Kidney (tissue), 14 donors: ENCODE results near the gene CEP250. TPM values are rescaled to one million over a fixed set of nuclear protein-coding genes. Genes with fewer than 3 reads are reported as not detected.

ENCODE experiments used
- DNase-seq, 5 donors: peaks; one replicate each; pipeline ENCODE4 v3.0.0-alpha.2; 2013 to 2020
- FAIRE-seq: peaks from 2 replicates; lab custom pipeline; 2012; peaks lifted over from hg19 to GRCh38; lab: Jason Lieb, UNC
- H3K27ac ChIP-seq, 2 donors: one replicate each; pipeline ENCODE4 v1.7.0; 2013; ENCODE audit warnings: low read depth in 2 of 2, low read length in 2 of 2, inconsistent platforms in 1 of 2
- H3K27me3 ChIP-seq: one replicate; pipeline ENCODE4 v1.7.1; 2013; ENCODE audit warnings: low read length, inconsistent platforms; ENCODE audit not compliant: control insufficient read depth, insufficient read depth
- H3K36me3 ChIP-seq, 3 donors: one replicate each; pipeline versions ENCODE4 v1.7.0 to v1.7.1; 2013; ENCODE audit warnings: low read length in 3 of 3, control low read depth in 1 of 3, inconsistent platforms in 1 of 3; ENCODE audit not compliant: insufficient read depth in 3 of 3, control insufficient read depth in 2 of 3
- H3K4me1 ChIP-seq, 3 donors: one replicate each; pipeline versions ENCODE4 v1.7.0 to v1.7.1; 2013; ENCODE audit warnings: low read length in 3 of 3, inconsistent platforms in 1 of 3, low read depth in 1 of 3; ENCODE audit not compliant: control insufficient read depth in 2 of 3, insufficient read depth in 2 of 3
- H3K4me3 ChIP-seq, 3 donors: one replicate each; pipeline versions ENCODE4 v1.7.0 to v1.8.1; 2013; ENCODE audit warnings: low read length in 3 of 3, control low read depth in 1 of 3, inconsistent platforms in 1 of 3
- H3K9ac ChIP-seq, 3 donors: one replicate each; pipeline versions ENCODE4 v1.7.0 to v1.7.1; 2013; ENCODE audit warnings: low read length in 3 of 3, control low read depth in 1 of 3, inconsistent platforms in 1 of 3
- H3K9me3 ChIP-seq, 3 donors: one replicate each; pipeline versions ENCODE4 v1.7.0 to v1.7.1; 2013; ENCODE audit warnings: low read length in 3 of 3, control low read depth in 1 of 3, inconsistent platforms in 1 of 3; ENCODE audit not compliant: control insufficient read depth in 2 of 3, insufficient read depth in 1 of 3
- intact Hi-C: fragments of 100-400 bp; cut with DNase I; formaldehyde crosslinking; loops from one replicate; pipeline ENCODE4 v1.11.1; 2022
- polyA plus RNA-seq: library from polyadenylated mRNA; stranded (reverse); fragments of 350-450 nt; fragmentation: Illumina TruSeq; extraction: RNeasy Lipid Tissue Mini Kit (QIAGEN cat#74804); gene quantifications from one replicate; pipeline ENCODE4 v1.2.3, GENCODE V29; 2014; ENCODE audit warnings: low read depth, low replicate concordance; ENCODE audit not compliant: insufficient read depth
- total RNA-seq: library from RNA; stranded (reverse); fragmentation: NEBNext Ultra II Directional; extraction: Animal tissue kit (Norgen Biotek cat#: 25700); gene quantifications from one replicate; pipeline ENCODE4 v1.2.1, GENCODE V29; 2021
- TF ChIP-seq, protein P1 (sequence below): IDR thresholded peaks from 3 replicates; pipeline ENCODE4 v1.5.1; 2012; ENCODE audit warnings: mild to moderate bottlenecking, moderate library complexity, borderline replicate concordance; ENCODE audit not compliant: insufficient read depth; ENCODE audit errors: extremely low read depth
- donor health status: control.
- donor health status: control.
- donor health status: control.
- donor health status: control.
- donor health status: control.
- donor health status: DM: yes; HTN: yes; CAD: no.
- donor health status: Normal renal cell carcinoma (clear cell type).

CEP250 gene
- total and polyA plus RNA-seq, 2 donors from 2014 or later = 4.9 to 25.2 TPM

DNA sequence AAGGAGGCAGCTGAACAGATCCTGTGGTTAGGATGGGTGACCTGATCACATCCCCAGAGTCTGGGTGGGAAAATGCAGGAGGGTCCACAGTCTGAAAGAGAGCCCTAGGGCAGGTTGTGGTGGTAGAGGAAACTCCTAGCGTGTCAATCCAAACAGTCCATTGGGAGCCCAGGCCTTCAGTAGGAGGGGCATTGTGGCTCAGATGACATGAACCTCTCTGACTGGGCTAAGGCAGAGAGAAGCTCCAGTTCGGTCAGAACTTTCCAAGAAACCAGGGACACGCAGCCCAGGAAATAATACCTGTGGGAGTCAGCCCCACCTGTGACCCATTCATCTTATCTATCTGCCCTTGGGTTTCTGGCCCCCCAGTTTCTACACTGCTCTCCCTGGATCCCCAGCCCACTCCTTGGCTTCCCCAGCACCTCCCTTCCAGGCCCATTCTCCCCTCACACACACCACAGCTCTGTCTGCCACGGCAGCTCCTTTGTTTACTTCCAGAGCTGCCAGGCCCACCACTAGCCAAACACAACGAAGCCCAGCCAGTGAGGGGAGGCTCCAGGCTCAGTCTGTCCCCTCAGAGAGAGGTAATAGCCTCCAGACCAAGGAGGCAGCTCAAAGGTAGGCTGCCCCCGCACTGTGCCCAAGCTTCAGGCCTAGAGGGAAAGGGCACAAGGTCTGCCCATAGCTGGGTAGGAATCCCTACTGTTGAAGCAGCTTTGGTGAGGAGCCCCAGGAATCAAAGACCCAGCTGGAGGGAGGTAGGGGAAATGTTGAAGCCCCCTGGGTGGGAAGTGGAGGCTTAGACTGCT lies 23.6 kb upstream of the CEP250 start:
- H3K36me3 ChIP-seq = no peaks in the 10 kb centered on the region
- DNase-seq (no peak), FAIRE-seq (no peak)
- no peak overlapping the region for H3K27ac ChIP-seq
- TF ChIP-seq, protein P1, sequence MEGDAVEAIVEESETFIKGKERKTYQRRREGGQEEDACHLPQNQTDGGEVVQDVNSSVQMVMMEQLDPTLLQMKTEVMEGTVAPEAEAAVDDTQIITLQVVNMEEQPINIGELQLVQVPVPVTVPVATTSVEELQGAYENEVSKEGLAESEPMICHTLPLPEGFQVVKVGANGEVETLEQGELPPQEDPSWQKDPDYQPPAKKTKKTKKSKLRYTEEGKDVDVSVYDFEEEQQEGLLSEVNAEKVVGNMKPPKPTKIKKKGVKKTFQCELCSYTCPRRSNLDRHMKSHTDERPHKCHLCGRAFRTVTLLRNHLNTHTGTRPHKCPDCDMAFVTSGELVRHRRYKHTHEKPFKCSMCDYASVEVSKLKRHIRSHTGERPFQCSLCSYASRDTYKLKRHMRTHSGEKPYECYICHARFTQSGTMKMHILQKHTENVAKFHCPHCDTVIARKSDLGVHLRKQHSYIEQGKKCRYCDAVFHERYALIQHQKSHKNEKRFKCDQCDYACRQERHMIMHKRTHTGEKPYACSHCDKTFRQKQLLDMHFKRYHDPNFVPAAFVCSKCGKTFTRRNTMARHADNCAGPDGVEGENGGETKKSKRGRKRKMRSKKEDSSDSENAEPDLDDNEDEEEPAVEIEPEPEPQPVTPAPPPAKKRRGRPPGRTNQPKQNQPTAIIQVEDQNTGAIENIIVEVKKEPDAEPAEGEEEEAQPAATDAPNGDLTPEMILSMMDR = no peak
- H3K4me3 ChIP-seq = no peak overlapping the region
- no peaks in the 10 kb centered on the region for H3K27me3 ChIP-seq
- intact Hi-C loops = no loop called here
- H3K9me3 ChIP-seq = no peaks in the 10 kb centered on the region
- H3K4me1 ChIP-seq = peaks cover 0 to 3% (median 0%) of the 10 kb centered on the region in 3 donors
- no peak overlapping the region for H3K9ac ChIP-seq

DNA sequence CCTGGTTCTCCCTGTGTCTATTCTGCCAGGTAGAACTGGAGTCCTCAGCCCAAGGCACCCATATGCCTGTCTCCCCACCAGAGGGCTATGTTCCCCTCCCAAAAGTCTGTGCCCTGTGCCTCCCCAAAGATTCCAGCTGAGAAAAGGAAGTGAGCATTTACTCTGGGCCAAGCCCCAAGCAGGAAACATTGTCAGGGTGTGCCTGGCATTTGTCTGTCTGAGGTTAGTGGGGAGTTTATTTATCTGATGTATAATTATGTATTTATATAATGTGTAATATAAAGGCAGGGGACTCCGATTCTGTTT lies 23.0 kb upstream of the CEP250 start:
- H3K36me3 ChIP-seq = no peaks in the 10 kb centered on the region
- no peak for DNase-seq
- no peak overlapping the region for H3K27ac ChIP-seq
- intact Hi-C loops = no loop called here
- H3K9ac ChIP-seq = no peak overlapping the region
- TF ChIP-seq, protein P1 = no peak
- FAIRE-seq = no peak
- H3K9me3 ChIP-seq = no peaks in the 10 kb centered on the region
- no peaks in the 10 kb centered on the region for H3K27me3 ChIP-seq
- peaks cover 0 to 3% (median 0%) of the 10 kb centered on the region in 3 donors for H3K4me1 ChIP-seq
- H3K4me3 ChIP-seq = no peak overlapping the region

- no peak overlapping the region for H3K27ac ChIP-seq
- peaks cover 0 to 5% (median 3%) of the 10 kb centered on the region in 3 donors for H3K4me1 ChIP-seq
- no peaks in the 10 kb centered on the region for H3K36me3 ChIP-seq
- TF ChIP-seq, protein P1 = no peak
- H3K9ac ChIP-seq = no peak overlapping the region
- no peak overlapping the region for H3K4me3 ChIP-seq
- intact Hi-C loops = no loop called here
- DNase-seq = no peak
- no peak for FAIRE-seq
- no peaks in the 10 kb centered on the region for H3K9me3 ChIP-seq
- no peaks in the 10 kb centered on the region for H3K27me3 ChIP-seq
Observed at GRCh38 chr20:35433337-35433736, 22.1 kb upstream of the CEP250 start.
